Measurements from ENCODE around the gene ZFP36L1. TPM values are rescaled to one million over a fixed set of nuclear protein-coding genes. Genes with fewer than 3 reads are reported as not detected.

Gene ZFP36L1
- total and polyA plus RNA-seq, 2 of the 13 experiments (the other 11 are each of a cell fraction or from before 2014, with no cell fraction given) = 7.4 to 10.2 TPM

- no peak for TF ChIP-seq NFIC (IDR thresholded peaks at IDR 0.05; ENCODE audit: low read length)
- TF ChIP-seq ZNF12 (CRISPR knock-in tag; IDR thresholded peaks at IDR 0.05) = no peak; the same call in 1 of the 2 replicates
- no peak for TF ChIP-seq ZNF180 (CRISPR knock-in tag; IDR thresholded peaks at IDR 0.05; ENCODE audit: borderline replicate concordance, low read depth)
- TF ChIP-seq ZNF276 (CRISPR knock-in tag; IDR thresholded peaks at IDR 0.05; ENCODE audit: low read depth) = peak; percentile 53; the same call in 1 of the 2 replicates
- TF ChIP-seq POLR2A (IDR thresholded peaks at IDR 0.05; ENCODE audit: insufficient read depth in 1 of 2, low read depth in 2 of 2, low read length in 2 of 2) = peak; percentile 49 to 85
- TF ChIP-seq TBL1XR1 (IDR thresholded peaks at IDR 0.05; ENCODE audit: borderline replicate concordance, low read length, partially characterized antibody) = peak; percentile 34
- no peak; the same call in 1 of the 2 replicates for TF ChIP-seq ZFP37 (CRISPR knock-in tag; IDR thresholded peaks at IDR 0.05; ENCODE audit: borderline replicate concordance)
- TF ChIP-seq GPBP1L1 (CRISPR knock-in tag; IDR thresholded peaks at IDR 0.05) = no peak
- no peak for TF ChIP-seq ZNF432 (CRISPR knock-in tag; IDR thresholded peaks at IDR 0.05; ENCODE audit: borderline replicate concordance)
- TF ChIP-seq NR1H2 (CRISPR knock-in tag; IDR thresholded peaks at IDR 0.05; ENCODE audit: borderline replicate concordance, low read depth) = no peak
- no peak for TF ChIP-seq MAF1 (CRISPR knock-in tag; IDR thresholded peaks at IDR 0.05; ENCODE audit: borderline replicate concordance)
- peak; percentile 83 for TF ChIP-seq SPEN (CRISPR knock-in tag; IDR thresholded peaks at IDR 0.05; ENCODE audit: low read depth)
- TF ChIP-seq DNMT3B (CRISPR knock-in tag; conservative IDR thresholded peaks at IDR 0.05) = no peak
- no peak for TF ChIP-seq ZNF580 (CRISPR knock-in tag; IDR thresholded peaks at IDR 0.05; ENCODE audit: borderline replicate concordance, low read depth)
- TF ChIP-seq ZSCAN9 (CRISPR knock-in tag; IDR thresholded peaks at IDR 0.05; ENCODE audit: borderline replicate concordance) = no peak; the same call in 1 of the 2 replicates
- TF ChIP-seq POGZ (CRISPR knock-in tag; IDR thresholded peaks at IDR 0.05) = peak; percentile 74
- peak; percentile 78; the same call in 1 of the 2 replicates for TF ChIP-seq ZNF780A (CRISPR knock-in tag; IDR thresholded peaks at IDR 0.05)
- peak; percentile 86 for TF ChIP-seq HDAC1 (CRISPR knock-in tag; IDR thresholded peaks at IDR 0.05)
- TF ChIP-seq ZZZ3 (CRISPR knock-in tag; IDR thresholded peaks at IDR 0.05; ENCODE audit: borderline replicate concordance) = no peak
- no peak for TF ChIP-seq TCF7L2 (IDR thresholded peaks at IDR 0.05; ENCODE audit: low read depth, low read length)
- 0 out of 2 replicates have a peak, but pooled peaks have one; percentile 30 for TF ChIP-seq STAT6 (CRISPR knock-in tag; IDR thresholded peaks at IDR 0.05; ENCODE audit: borderline replicate concordance)
- no peak for TF ChIP-seq ZNF678 (CRISPR knock-in tag; IDR thresholded peaks at IDR 0.05)
- no peak for TF ChIP-seq NCOR1 (IDR thresholded peaks at IDR 0.05; ENCODE audit: borderline replicate concordance, low read length)
- TF ChIP-seq ZNF607 (CRISPR knock-in tag; IDR thresholded peaks at IDR 0.05; ENCODE audit: borderline replicate concordance) = peak; percentile 35; the same call in 1 of the 2 replicates
Observed at GRCh38 chr14:68795597-68796417, 2.9 kb upstream of the ZFP36L1 start (continued).

All from HepG2 (cell line).